GM12878 (cell line): ENCODE data around the gene FRYL.

ENCODE experiments used
- BCL11A ChIP-seq: IDR thresholded peaks from 2 replicates; pipeline ENCODE4 v1.6.1; 2011; ENCODE audit warnings: low read depth, low read length
- EP300 ChIP-seq, 2 experiments: fragments of 150-350 bp in 1 of 2; IDR thresholded peaks; 2 replicates each; pipeline ENCODE4 v1.6.1; 2011 to 2012; ENCODE audit warnings: low read depth in 2 of 2, low read length in 2 of 2, borderline replicate concordance in 1 of 2, improper control_type of control experiment in 1 of 2, inconsistent platforms in 1 of 2; ENCODE audit not compliant: control insufficient read depth in 1 of 2
- ETV6 ChIP-seq, 2 experiments: fragments of 450-650 bp in 1 of 2; IDR thresholded peaks in 1 of 2; conservative IDR thresholded peaks in 1 of 2; 2 replicates each; pipeline ENCODE4 v1.6.1; 2014; ENCODE audit warnings: antibody characterized with exemption in 1 of 2, borderline replicate concordance in 1 of 2, low read depth in 1 of 2, mild to moderate bottlenecking in 1 of 2, moderate library complexity in 1 of 2
- FOS ChIP-seq: IDR thresholded peaks from 3 replicates; pipeline ENCODE4 v1.6.1; 2011; ENCODE audit warnings: borderline replicate concordance; ENCODE audit not compliant: insufficient read length; ENCODE audit errors: extremely low read depth
- HDAC6 ChIP-seq: fragments of 200-600 bp; sonication (generic); IDR thresholded peaks from one replicate; pipeline ENCODE4 v1.8.0; 2017; ENCODE audit warnings: antibody characterized with exemption; ENCODE audit not compliant: unreplicated experiment
- KDM1A ChIP-seq: fragments of 200-600 bp; sonication (generic); IDR thresholded peaks from 2 replicates; pipeline ENCODE4 v1.6.1; 2016; ENCODE audit warnings: borderline replicate concordance
- RFX5 ChIP-seq: IDR thresholded peaks from 2 replicates; pipeline ENCODE4 v1.6.1; 2011; ENCODE audit warnings: low read depth, low read length, improper control_type of control experiment
- SRF ChIP-seq, 2 experiments: IDR thresholded peaks; 2 replicates each; pipeline ENCODE4 v1.6.1; 2011; ENCODE audit warnings: low read depth in 2 of 2, low read length in 2 of 2, mild to moderate bottlenecking in 1 of 2, moderate library complexity in 1 of 2
- TAF1 ChIP-seq: IDR thresholded peaks from 2 replicates; pipeline ENCODE4 v1.6.1; 2011; ENCODE audit warnings: mild to moderate bottlenecking, low read depth, low read length, borderline replicate concordance
- TF ChIP-seq, protein P1 (sequence below), 3 experiments: IDR thresholded peaks in 2 of 3; conservative IDR thresholded peaks in 1 of 3; 2 replicates each; pipeline ENCODE4 v1.5.1; 2011; ENCODE audit warnings: low read depth in 3 of 3, low read length in 3 of 3, mild to moderate bottlenecking in 3 of 3, control low read depth in 2 of 3, moderate library complexity in 2 of 3, inconsistent platforms in 1 of 3, mixed read lengths in 1 of 3; ENCODE audit not compliant: control insufficient read depth in 2 of 3, insufficient read depth in 1 of 3; ENCODE audit errors: extremely low read depth in 1 of 3

DNA sequence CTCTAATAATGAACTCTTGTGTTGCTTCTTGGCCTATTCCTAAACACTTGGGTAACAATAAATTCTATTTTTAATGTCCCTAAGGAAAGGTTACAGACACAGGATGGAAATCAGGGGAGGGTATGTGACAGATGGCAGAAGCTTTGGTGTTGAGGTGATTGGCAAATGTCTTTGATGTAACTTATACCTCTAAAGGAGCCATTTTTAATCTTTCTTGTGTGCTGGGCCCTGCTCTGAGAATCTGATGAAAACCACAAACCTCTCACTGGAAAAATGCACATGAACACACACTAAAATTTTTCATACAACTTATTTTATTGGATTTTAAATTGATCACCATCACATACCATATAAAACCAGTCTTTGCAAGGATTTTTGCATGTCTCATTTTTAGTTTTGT is 17.7 kb downstream of the FRYL start:
- TF ChIP-seq, protein P1, sequence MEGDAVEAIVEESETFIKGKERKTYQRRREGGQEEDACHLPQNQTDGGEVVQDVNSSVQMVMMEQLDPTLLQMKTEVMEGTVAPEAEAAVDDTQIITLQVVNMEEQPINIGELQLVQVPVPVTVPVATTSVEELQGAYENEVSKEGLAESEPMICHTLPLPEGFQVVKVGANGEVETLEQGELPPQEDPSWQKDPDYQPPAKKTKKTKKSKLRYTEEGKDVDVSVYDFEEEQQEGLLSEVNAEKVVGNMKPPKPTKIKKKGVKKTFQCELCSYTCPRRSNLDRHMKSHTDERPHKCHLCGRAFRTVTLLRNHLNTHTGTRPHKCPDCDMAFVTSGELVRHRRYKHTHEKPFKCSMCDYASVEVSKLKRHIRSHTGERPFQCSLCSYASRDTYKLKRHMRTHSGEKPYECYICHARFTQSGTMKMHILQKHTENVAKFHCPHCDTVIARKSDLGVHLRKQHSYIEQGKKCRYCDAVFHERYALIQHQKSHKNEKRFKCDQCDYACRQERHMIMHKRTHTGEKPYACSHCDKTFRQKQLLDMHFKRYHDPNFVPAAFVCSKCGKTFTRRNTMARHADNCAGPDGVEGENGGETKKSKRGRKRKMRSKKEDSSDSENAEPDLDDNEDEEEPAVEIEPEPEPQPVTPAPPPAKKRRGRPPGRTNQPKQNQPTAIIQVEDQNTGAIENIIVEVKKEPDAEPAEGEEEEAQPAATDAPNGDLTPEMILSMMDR (IDR thresholded peaks at IDR 0.05 in 2 of 3, conservative IDR thresholded peaks at IDR 0.05 in 1 of 3; ENCODE audit: control insufficient read depth in 2 of 3, extremely low read depth in 1 of 3, insufficient read depth in 1 of 3, low read depth in 3 of 3, low read length in 3 of 3): no peak
- no peak for TF ChIP-seq SRF (IDR thresholded peaks at IDR 0.05; ENCODE audit: low read depth in 2 of 2, low read length in 2 of 2)
- no peak for TF ChIP-seq EP300 (IDR thresholded peaks at IDR 0.05; ENCODE audit: borderline replicate concordance in 1 of 2, control insufficient read depth in 1 of 2, low read depth in 2 of 2, low read length in 2 of 2)
- no peak for TF ChIP-seq FOS
- TF ChIP-seq RFX5: no peak
- TF ChIP-seq KDM1A: no peak
- TF ChIP-seq BCL11A: no peak
- no peak for TF ChIP-seq HDAC6
- no peak for TF ChIP-seq TAF1
- no peak for TF ChIP-seq ETV6 (conservative IDR thresholded peaks at IDR 0.05 in 1 of 2, IDR thresholded peaks at IDR 0.05 in 1 of 2; ENCODE audit: borderline replicate concordance in 1 of 2, low read depth in 1 of 2)
